GM12891 (cell line): ENCODE measurements around the gene ABAT.

ENCODE experiments used
- POLR2A ChIP-seq: IDR thresholded peaks from 2 replicates; pipeline ENCODE4 v1.6.1; 2011; ENCODE audit warnings: low read depth, low read length, control low read depth
- POLR2AphosphoS5 ChIP-seq: IDR thresholded peaks from 2 replicates; pipeline ENCODE4 v1.6.1; 2011; ENCODE audit warnings: low read depth, low read length, control low read depth

DNA sequence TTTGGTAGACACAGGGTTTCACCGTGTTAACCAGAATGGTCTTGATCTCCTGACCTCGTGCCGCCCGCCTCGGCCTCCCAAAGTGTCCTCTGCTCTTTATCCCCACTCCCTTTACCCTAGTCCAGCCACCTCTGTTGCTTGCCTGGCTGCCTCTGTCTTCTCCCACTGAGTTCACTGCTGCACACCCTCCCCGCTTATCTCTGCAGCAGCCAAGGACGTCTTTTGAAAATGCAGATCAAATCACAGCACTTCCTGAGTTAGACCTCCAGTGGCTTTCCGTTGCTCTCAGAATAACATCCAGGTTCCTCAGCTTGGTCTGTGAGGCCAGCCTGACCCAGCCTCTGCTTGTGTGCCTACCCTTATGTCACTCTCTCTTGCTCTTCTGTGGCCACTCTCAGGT is 47.5 kb upstream of the ABAT start:
- TF ChIP-seq POLR2A, result no peak
- no peak for TF ChIP-seq POLR2AphosphoS5
